Testis (tissue), 2 donors: Measurements from ENCODE around the gene LARGE1.

Experiments
- CTCF ChIP-seq, 3 experiments: fragments of 450-650 bp in 2 of 3; fragments of 200-600 bp in 1 of 3; sonication (generic) in 1 of 3; IDR thresholded peaks; one replicate each; pipeline ENCODE4 v1.5.1; 2016 to 2019; ENCODE audit warnings: antibody characterized with exemption in 3 of 3, mild to moderate bottlenecking in 2 of 3, moderate library complexity in 1 of 3
- POLR2A ChIP-seq: fragments of 450-650 bp; IDR thresholded peaks from one replicate; pipeline ENCODE4 v1.6.1; 2017; ENCODE audit warnings: antibody characterized with exemption, mild to moderate bottlenecking, moderate library complexity

GRCh38 chr22:33625959-33626358, 294.3 kb downstream of the LARGE1 start:
- no peak for TF ChIP-seq POLR2A
- no peak for TF ChIP-seq CTCF (IDR thresholded peaks at IDR 0.05)
